ENCODE measurements around the gene FHAD1. TPM values are rescaled to one million over a fixed set of nuclear protein-coding genes. Genes with fewer than 3 reads are reported as not detected.

Gene FHAD1
- total and polyA plus RNA-seq, 9 of the 15 experiments (the other 6 are each of a cell fraction or from before 2014, with no cell fraction given): 0.32 to 2.1 (median 1.5) TPM; not detected in 1

GRCh38 chr1:15358565-15359133 is 111.6 kb downstream of the FHAD1 start (continued):
- TF ChIP-seq, protein P1, sequence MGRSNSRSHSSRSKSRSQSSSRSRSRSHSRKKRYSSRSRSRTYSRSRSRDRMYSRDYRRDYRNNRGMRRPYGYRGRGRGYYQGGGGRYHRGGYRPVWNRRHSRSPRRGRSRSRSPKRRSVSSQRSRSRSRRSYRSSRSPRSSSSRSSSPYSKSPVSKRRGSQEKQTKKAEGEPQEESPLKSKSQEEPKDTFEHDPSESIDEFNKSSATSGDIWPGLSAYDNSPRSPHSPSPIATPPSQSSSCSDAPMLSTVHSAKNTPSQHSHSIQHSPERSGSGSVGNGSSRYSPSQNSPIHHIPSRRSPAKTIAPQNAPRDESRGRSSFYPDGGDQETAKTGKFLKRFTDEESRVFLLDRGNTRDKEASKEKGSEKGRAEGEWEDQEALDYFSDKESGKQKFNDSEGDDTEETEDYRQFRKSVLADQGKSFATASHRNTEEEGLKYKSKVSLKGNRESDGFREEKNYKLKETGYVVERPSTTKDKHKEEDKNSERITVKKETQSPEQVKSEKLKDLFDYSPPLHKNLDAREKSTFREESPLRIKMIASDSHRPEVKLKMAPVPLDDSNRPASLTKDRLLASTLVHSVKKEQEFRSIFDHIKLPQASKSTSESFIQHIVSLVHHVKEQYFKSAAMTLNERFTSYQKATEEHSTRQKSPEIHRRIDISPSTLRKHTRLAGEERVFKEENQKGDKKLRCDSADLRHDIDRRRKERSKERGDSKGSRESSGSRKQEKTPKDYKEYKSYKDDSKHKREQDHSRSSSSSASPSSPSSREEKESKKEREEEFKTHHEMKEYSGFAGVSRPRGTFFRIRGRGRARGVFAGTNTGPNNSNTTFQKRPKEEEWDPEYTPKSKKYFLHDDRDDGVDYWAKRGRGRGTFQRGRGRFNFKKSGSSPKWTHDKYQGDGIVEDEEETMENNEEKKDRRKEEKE (IDR thresholded peaks at IDR 0.05; ENCODE audit: borderline replicate concordance in 1 of 2, control insufficient read depth in 1 of 2, low read depth in 2 of 2, low read length in 1 of 2): no peak
- TF ChIP-seq SMARCC2 (IDR thresholded peaks at IDR 0.05; ENCODE audit: low read depth): peak; percentile 39; the same call in 1 of the 2 replicates
- TF ChIP-seq POLR2H (tag; IDR thresholded peaks at IDR 0.05; ENCODE audit: low read depth): no peak
- peak; percentile 74 for TF ChIP-seq KLF16 (IDR thresholded peaks at IDR 0.05)
- no peak for TF ChIP-seq MCM7 (IDR thresholded peaks at IDR 0.05)
- TF ChIP-seq KHSRP (IDR thresholded peaks at IDR 0.05): no peak
- TF ChIP-seq ZNF695 (CRISPR knock-in tag; IDR thresholded peaks at IDR 0.05): no peak
- no peak for TF ChIP-seq ATF6 (CRISPR knock-in tag; IDR thresholded peaks at IDR 0.05)
- TF ChIP-seq ZNF184 (CRISPR knock-in tag; IDR thresholded peaks at IDR 0.05): no peak
- no peak for TF ChIP-seq TCF3 (CRISPR knock-in tag; IDR thresholded peaks at IDR 0.05)
- TF ChIP-seq HIVEP1 (CRISPR knock-in tag; IDR thresholded peaks at IDR 0.05): no peak
- TF ChIP-seq CBX1 (IDR thresholded peaks at IDR 0.05; ENCODE audit: low read depth): 0 out of 2 replicates have a peak, but pooled peaks have one; percentile 32
- TF ChIP-seq ZNF644 (tag; IDR thresholded peaks at IDR 0.05; ENCODE audit: low read depth): no peak
- peak; percentile 51; the same call in 1 of the 2 replicates for TF ChIP-seq HDAC2 (IDR thresholded peaks at IDR 0.05)
- TF ChIP-seq, protein P2, sequence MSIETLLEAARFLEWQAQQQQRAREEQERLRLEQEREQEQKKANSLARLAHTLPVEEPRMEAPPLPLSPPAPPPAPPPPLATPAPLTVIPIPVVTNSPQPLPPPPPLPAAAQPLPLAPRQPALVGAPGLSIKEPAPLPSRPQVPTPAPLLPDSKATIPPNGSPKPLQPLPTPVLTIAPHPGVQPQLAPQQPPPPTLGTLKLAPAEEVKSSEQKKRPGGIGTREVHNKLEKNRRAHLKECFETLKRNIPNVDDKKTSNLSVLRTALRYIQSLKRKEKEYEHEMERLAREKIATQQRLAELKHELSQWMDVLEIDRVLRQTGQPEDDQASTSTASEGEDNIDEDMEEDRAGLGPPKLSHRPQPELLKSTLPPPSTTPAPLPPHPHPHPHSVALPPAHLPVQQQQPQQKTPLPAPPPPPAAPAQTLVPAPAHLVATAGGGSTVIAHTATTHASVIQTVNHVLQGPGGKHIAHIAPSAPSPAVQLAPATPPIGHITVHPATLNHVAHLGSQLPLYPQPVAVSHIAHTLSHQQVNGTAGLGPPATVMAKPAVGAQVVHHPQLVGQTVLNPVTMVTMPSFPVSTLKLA (conservative IDR thresholded peaks at IDR 0.05): peak in 1 of 2 experiments; percentile 53; a peak in 1 of 4 replicates
- TF ChIP-seq IRF2 (CRISPR knock-in tag; IDR thresholded peaks at IDR 0.05): no peak
- no peak for TF ChIP-seq ELF1 (tag; IDR thresholded peaks at IDR 0.05)
- TF ChIP-seq ELK3 (CRISPR knock-in tag; IDR thresholded peaks at IDR 0.05): no peak
- TF ChIP-seq RUNX1 (IDR thresholded peaks at IDR 0.05; ENCODE audit: low read depth): no peak
- TF ChIP-seq, protein P3, sequence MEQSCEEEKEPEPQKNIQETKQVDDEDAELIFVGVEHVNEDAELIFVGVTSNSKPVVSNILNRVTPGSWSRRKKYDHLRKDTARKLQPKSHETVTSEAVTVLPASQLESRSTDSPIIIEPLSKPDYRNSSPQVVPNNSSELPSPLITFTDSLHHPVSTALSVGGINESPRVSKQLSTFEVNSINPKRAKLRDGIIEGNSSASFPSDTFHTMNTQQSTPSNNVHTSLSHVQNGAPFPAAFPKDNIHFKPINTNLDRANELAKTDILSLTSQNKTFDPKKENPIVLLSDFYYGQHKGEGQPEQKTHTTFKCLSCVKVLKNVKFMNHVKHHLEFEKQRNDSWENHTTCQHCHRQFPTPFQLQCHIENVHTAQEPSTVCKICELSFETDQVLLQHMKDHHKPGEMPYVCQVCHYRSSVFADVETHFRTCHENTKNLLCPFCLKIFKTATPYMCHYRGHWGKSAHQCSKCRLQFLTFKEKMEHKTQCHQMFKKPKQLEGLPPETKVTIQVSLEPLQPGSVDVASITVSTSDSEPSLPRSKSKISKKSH (CRISPR knock-in tag; IDR thresholded peaks at IDR 0.05): no peak

Data from K562 (cell line).